SK-N-SH treated with all-trans-retinoic acid at 6 μM for 48 hours (cell line): ENCODE results near the gene LYPLA2.

ENCODE experiments used
- ATAC-seq: fragments of 200-7000 bp; cut with Tn5 transposase; 3 replicates; pipeline ENCODE4 v1.9.1; 2020; ENCODE audit warnings: mild to moderate bottlenecking, moderate library complexity
- ARNTL ChIP-seq: fragments of 450-650 bp; formaldehyde crosslinking; IDR thresholded peaks from 2 replicates; pipeline ENCODE4 v1.5.0; 2020; ENCODE audit warnings: low read depth, mild to moderate bottlenecking, moderate library complexity, borderline replicate concordance
- BACH2 ChIP-seq: fragments of 250-450 bp; sonication (Bioruptor Pico); IDR thresholded peaks from 2 replicates; pipeline ENCODE4 v1.9.0; 2021; ENCODE audit warnings: mild to moderate bottlenecking, borderline replicate concordance
- CSDC2 ChIP-seq: fragments of 250-450 bp; sonication (Bioruptor Pico); IDR thresholded peaks from 2 replicates; pipeline ENCODE4 v1.5.0; 2020; ENCODE audit warnings: mild to moderate bottlenecking, moderate library complexity
- ESRRG ChIP-seq: fragments of 250-450 bp; sonication (Bioruptor Pico); IDR thresholded peaks from 2 replicates; pipeline ENCODE4 v1.6.1; 2021; ENCODE audit warnings: mild to moderate bottlenecking
- GLIS3 ChIP-seq: fragments of 250-450 bp; sonication (Bioruptor Pico); IDR thresholded peaks from 2 replicates; pipeline ENCODE4 v1.5.0; 2020; ENCODE audit warnings: mild to moderate bottlenecking, moderate library complexity
- ISL1 ChIP-seq: fragments of 250-450 bp; sonication (Bioruptor Pico); IDR thresholded peaks from 2 replicates; pipeline ENCODE4 v2.1.2; 2022; ENCODE audit warnings: mild to moderate bottlenecking, moderate library complexity
- OSR1 ChIP-seq: fragments of 250-450 bp; sonication (Bioruptor Pico); IDR thresholded peaks from 2 replicates; pipeline ENCODE4 v1.8.0; 2022; ENCODE audit warnings: moderate library complexity, mild to moderate bottlenecking, inconsistent platforms
- PPARA ChIP-seq: fragments of 250-450 bp; sonication (Bioruptor Pico); IDR thresholded peaks from 2 replicates; pipeline ENCODE4 v1.5.0; 2020; ENCODE audit warnings: mild to moderate bottlenecking, borderline replicate concordance
- RARB ChIP-seq: fragments of 250-450 bp; sonication (Bioruptor Pico); IDR thresholded peaks from 2 replicates; pipeline ENCODE4 v1.8.0; 2021; ENCODE audit warnings: mild to moderate bottlenecking, moderate library complexity
- SNAI2 ChIP-seq: fragments of 250-450 bp; sonication (Bioruptor Pico); IDR thresholded peaks from 2 replicates; pipeline ENCODE4 v1.5.0; 2020; ENCODE audit warnings: mild to moderate bottlenecking, moderate library complexity
- TCF4 ChIP-seq: fragments of 250-450 bp; sonication (Bioruptor Pico); IDR thresholded peaks from 2 replicates; pipeline ENCODE4 v1.8.0; 2021; ENCODE audit warnings: mild to moderate bottlenecking, moderate library complexity, borderline replicate concordance
- TOX ChIP-seq: fragments of 250-450 bp; sonication (Bioruptor Pico); IDR thresholded peaks from 2 replicates; pipeline ENCODE4 v1.8.0; 2021; ENCODE audit warnings: mild to moderate bottlenecking, moderate library complexity, borderline replicate concordance
- ZC3H10 ChIP-seq: fragments of 250-450 bp; sonication (Bioruptor Pico); IDR thresholded peaks from 2 replicates; pipeline ENCODE4 v1.5.1; 2021; ENCODE audit warnings: mild to moderate bottlenecking, moderate library complexity
- ZFP3 ChIP-seq: fragments of 250-450 bp; sonication (Bioruptor Pico); IDR thresholded peaks from 2 replicates; pipeline ENCODE4 v1.5.0; 2020; ENCODE audit warnings: mild to moderate bottlenecking, moderate library complexity
- ZFP30 ChIP-seq: fragments of 450-650 bp; formaldehyde crosslinking; IDR thresholded peaks from 2 replicates; pipeline ENCODE4 v1.5.0; 2022; ENCODE audit warnings: mild to moderate bottlenecking, moderate library complexity
- ZNF565 ChIP-seq: fragments of 450-650 bp; formaldehyde crosslinking; conservative IDR thresholded peaks from 2 replicates; pipeline ENCODE4 v1.5.0; 2020; ENCODE audit warnings: low read depth, mild to moderate bottlenecking, moderate library complexity
- ZNF70 ChIP-seq: fragments of 450-650 bp; formaldehyde crosslinking; IDR thresholded peaks from 2 replicates; pipeline ENCODE4 v1.5.0; 2020; ENCODE audit warnings: mild to moderate bottlenecking, moderate library complexity
- TF ChIP-seq, protein P1 (sequence below): fragments of 250-450 bp; sonication (Bioruptor Pico); IDR thresholded peaks from 2 replicates; pipeline ENCODE4 v1.5.1; 2021; ENCODE audit warnings: mild to moderate bottlenecking, moderate library complexity
- TF ChIP-seq, protein P2 (sequence below): fragments of 250-450 bp; sonication (Bioruptor Pico); IDR thresholded peaks from 2 replicates; pipeline ENCODE4 v1.5.0; 2020; ENCODE audit warnings: mild to moderate bottlenecking, moderate library complexity
- TF ChIP-seq, protein P3 (sequence below): fragments of 250-450 bp; sonication (Bioruptor Pico); IDR thresholded peaks from 2 replicates; pipeline ENCODE4 v1.8.0; 2020; ENCODE audit warnings: mild to moderate bottlenecking, moderate library complexity, borderline replicate concordance

The LYPLA2 gene

DNA sequence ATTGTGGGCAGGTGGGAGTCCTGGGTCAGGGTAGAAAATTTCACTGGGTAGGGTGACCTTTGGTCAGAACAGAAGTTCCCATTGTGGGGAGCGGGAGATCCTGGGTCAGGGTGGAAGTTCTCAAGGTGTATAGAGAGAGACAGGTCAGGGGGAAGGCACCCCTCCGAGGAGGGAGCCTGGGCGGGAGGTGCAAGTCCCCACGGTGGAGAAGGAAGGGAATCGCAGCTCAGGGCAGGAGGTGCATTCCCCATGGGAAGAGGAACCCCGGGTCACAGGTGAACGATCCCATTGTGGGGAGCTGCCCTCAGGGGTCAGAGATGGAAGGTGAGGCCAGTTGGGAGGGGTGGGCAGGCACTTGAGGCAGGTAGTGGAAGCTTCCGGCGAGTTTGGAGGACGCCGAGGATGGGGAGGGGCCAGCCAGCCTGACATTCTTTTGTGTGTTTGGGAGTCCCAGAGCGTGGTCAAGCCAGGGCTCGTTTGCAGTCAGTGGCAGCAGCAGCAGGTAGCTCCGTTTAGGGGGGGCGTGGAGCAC is 637 bp downstream of the LYPLA2 start:
- TF ChIP-seq CSDC2 (no peak), SNAI2 (CRISPR knock-in tag) (no peak)
- ATAC-seq = peak; percentile 45

DNA sequence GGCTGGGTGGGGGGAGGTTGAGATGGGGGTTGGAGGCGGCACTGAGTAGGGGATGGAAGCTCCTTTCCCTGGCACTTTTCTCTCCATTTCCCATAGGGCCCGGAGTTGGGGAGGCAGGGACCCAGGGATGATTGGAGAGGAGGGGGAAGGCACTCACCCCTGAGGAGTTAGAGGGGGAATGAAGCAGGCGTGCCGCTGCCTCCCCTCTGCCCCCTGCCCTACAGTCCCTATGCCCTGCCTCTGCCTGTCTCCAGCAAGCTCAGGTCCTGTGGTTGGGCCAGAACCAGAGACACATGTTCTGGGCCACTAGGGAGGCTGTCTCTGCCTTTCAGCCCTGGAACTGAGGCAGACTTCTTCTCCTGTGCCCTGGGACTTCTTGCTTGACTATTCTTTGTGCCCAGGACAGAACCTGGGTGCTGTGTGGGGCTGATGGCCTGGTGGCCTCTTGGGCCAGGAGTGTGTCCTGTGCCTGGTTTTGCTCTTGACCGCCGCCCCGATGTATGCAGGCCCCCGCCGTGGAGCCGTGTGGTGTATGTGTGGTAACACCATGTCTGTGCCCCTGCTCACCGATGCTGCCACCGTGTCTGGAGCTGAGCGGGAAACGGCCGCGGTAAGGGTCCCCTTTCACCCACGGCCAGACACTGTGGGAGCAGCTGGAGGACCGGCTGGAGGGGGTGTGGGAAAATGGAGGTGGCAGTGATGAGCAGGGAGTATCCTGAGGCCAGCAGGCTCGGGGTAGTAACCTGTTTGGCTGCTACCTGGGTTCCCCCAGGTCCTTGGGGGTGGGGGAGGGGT is 1.4 kb downstream of the LYPLA2 start:
- TF ChIP-seq TOX = no peak
- no peak for TF ChIP-seq RARB (CRISPR knock-in tag)
- TF ChIP-seq, protein P1, sequence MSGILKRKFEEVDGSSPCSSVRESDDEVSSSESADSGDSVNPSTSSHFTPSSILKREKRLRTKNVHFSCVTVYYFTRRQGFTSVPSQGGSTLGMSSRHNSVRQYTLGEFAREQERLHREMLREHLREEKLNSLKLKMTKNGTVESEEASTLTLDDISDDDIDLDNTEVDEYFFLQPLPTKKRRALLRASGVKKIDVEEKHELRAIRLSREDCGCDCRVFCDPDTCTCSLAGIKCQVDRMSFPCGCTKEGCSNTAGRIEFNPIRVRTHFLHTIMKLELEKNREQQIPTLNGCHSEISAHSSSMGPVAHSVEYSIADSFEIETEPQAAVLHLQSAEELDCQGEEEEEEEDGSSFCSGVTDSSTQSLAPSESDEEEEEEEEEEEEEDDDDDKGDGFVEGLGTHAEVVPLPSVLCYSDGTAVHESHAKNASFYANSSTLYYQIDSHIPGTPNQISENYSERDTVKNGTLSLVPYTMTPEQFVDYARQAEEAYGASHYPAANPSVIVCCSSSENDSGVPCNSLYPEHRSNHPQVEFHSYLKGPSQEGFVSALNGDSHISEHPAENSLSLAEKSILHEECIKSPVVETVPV (CRISPR knock-in tag) = no peak
- TF ChIP-seq ZNF565 (CRISPR knock-in tag) = no peak
- no peak for TF ChIP-seq ARNTL (CRISPR knock-in tag)
- TF ChIP-seq, protein P2, sequence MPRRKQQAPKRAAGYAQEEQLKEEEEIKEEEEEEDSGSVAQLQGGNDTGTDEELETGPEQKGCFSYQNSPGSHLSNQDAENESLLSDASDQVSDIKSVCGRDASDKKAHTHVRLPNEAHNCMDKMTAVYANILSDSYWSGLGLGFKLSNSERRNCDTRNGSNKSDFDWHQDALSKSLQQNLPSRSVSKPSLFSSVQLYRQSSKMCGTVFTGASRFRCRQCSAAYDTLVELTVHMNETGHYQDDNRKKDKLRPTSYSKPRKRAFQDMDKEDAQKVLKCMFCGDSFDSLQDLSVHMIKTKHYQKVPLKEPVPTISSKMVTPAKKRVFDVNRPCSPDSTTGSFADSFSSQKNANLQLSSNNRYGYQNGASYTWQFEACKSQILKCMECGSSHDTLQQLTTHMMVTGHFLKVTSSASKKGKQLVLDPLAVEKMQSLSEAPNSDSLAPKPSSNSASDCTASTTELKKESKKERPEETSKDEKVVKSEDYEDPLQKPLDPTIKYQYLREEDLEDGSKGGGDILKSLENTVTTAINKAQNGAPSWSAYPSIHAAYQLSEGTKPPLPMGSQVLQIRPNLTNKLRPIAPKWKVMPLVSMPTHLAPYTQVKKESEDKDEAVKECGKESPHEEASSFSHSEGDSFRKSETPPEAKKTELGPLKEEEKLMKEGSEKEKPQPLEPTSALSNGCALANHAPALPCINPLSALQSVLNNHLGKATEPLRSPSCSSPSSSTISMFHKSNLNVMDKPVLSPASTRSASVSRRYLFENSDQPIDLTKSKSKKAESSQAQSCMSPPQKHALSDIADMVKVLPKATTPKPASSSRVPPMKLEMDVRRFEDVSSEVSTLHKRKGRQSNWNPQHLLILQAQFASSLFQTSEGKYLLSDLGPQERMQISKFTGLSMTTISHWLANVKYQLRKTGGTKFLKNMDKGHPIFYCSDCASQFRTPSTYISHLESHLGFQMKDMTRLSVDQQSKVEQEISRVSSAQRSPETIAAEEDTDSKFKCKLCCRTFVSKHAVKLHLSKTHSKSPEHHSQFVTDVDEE (CRISPR knock-in tag) = no peak
- TF ChIP-seq CSDC2 = no peak
- TF ChIP-seq, protein P3, sequence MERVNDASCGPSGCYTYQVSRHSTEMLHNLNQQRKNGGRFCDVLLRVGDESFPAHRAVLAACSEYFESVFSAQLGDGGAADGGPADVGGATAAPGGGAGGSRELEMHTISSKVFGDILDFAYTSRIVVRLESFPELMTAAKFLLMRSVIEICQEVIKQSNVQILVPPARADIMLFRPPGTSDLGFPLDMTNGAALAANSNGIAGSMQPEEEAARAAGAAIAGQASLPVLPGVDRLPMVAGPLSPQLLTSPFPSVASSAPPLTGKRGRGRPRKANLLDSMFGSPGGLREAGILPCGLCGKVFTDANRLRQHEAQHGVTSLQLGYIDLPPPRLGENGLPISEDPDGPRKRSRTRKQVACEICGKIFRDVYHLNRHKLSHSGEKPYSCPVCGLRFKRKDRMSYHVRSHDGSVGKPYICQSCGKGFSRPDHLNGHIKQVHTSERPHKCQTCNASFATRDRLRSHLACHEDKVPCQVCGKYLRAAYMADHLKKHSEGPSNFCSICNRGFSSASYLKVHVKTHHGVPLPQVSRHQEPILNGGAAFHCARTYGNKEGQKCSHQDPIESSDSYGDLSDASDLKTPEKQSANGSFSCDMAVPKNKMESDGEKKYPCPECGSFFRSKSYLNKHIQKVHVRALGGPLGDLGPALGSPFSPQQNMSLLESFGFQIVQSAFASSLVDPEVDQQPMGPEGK (CRISPR knock-in tag) = no peak
- TF ChIP-seq ZNF70 (CRISPR knock-in tag) = no peak
- TF ChIP-seq OSR1 (CRISPR knock-in tag) = no peak
- no peak for TF ChIP-seq BACH2 (CRISPR knock-in tag)
- no peak for TF ChIP-seq TCF4
- TF ChIP-seq PPARA (CRISPR knock-in tag) = no peak
- TF ChIP-seq ZFP3 = no peak
- no peak for TF ChIP-seq SNAI2 (CRISPR knock-in tag)
- ATAC-seq = no peak; the same call in 2 of the 3 replicates

DNA sequence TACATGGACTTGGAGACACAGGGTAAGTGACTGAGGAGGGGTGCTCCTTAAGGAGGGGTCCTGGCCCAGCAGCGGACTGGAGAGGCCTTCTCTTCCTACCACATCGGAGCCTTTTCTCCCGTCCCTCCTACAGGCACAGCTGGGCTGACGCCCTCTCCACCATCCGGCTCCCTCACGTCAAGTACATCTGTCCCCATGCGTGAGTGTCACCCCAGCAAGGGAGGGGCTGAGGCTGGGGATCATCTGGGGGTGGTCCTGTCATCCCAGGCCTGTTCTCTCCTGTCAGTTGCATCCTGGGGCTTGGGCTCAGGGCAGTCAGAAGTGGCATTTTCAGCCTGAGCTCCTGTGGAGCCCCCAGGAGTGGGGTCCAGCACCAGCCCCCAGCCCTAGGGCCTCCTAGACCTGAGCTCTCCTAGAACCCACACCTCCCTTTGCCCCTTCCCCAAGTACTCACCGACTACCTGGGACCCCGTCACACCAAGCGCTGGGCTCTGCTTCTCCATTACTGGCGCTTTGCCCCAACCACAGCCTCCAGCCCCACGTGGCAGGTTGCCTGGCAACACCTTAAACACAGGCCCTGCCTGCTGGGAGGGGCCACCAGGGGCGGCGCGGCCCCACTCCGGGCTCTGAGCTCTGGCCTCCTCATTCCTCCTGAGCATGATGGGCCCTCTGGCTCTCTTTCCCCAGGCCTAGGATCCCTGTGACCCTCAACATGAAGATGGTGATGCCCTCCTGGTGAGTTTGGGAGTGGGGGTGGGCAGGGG is 2.3 kb downstream of the LYPLA2 start:
- TF ChIP-seq, protein P1 (CRISPR knock-in tag) = no peak
- TF ChIP-seq ZFP30 = no peak
- no peak for TF ChIP-seq ESRRG (CRISPR knock-in tag)
- no peak for TF ChIP-seq SNAI2 (CRISPR knock-in tag)
- no peak for TF ChIP-seq ZNF70 (CRISPR knock-in tag)
- no peak for TF ChIP-seq BACH2 (CRISPR knock-in tag)
- TF ChIP-seq ISL1 (CRISPR knock-in tag) = no peak
- no peak for TF ChIP-seq GLIS3 (CRISPR knock-in tag)
- TF ChIP-seq ZC3H10 (CRISPR knock-in tag) = no peak
- TF ChIP-seq, protein P2 (CRISPR knock-in tag) = no peak
- TF ChIP-seq, protein P3 (CRISPR knock-in tag) = no peak
- TF ChIP-seq TCF4 = no peak
- TF ChIP-seq TOX = no peak
- ATAC-seq = no peak
